ENCODE data around the gene LRRK1.

The LRRK1 gene

GRCh38 chr15:101045835-101046691 lies 126.9 kb downstream of the LRRK1 start:
- peak; percentile 12 for DNase-seq

DNA sequence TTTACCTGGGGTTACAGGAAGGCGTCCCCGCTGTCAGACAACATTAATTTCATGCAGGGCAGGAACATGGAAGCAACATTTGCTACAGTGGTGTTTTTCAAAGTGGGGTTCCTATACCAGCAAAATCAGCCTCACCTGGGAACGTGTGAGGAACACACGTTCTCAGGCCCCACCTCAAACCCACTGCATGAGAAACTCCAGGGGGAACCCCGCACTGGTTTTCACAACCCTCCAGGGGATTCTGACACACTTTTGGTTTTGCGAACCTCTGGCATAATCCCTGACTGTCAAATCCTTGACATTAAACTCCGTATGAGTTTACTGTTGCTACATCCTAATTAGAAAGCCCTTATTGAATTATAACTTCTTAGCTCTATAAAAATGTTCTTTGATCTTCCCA lies 127.7 kb downstream of the LRRK1 start:
- DNase-seq = no peak

- peak; percentile 2 for DNase-seq
These were observed 128.2 kb downstream of the LRRK1 start for GRCh38 chr15:101047301-101047781.

GRCh38 chr15:101048176-101048575 lies 129.0 kb downstream of the LRRK1 start:
- no peak for DNase-seq

DNA sequence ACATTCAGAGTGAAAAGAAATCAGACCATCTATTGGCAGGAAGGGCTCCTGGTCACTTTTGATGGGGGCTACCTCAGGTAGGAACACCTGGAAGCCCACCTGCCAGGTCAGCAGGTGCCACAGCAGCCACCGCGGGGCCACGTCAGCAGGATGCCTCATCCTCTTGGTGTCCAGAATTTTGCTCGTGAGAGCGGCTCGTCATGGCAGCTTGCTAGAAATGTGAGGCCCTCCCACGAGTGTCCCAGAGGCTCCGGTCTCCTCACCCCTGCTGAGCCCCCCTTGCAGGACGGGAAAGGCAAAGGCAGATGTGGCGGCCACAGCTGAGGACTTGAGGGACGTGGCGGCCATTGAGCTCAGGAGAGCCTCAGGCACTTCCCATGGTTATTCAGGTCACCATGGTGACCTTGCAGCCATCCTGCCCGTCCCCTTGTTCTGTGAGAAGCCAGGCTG lies 129.4 kb downstream of the LRRK1 start:
- DNase-seq = peak; percentile 6

DNA sequence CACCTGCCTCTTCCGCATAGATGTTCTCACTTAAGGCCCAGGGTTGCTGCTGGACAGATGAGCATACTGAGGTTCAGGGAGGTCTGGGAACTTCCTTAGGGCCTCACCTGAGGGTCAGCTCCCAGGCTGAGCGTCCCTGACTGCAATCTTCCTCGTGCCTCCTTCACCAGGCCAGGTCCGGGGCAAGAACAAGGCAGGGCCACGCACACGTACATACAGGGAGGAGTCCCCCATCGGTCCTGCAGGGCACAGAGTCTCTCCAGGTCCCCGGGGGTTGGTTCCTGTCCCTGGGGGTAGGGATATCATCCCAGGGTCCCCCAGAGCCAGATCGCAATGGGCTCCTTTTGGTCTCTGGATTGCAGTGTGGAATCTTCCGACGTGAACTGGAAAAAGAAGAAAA lies 130.1 kb downstream of the LRRK1 start:
- no peak for DNase-seq

DNA sequence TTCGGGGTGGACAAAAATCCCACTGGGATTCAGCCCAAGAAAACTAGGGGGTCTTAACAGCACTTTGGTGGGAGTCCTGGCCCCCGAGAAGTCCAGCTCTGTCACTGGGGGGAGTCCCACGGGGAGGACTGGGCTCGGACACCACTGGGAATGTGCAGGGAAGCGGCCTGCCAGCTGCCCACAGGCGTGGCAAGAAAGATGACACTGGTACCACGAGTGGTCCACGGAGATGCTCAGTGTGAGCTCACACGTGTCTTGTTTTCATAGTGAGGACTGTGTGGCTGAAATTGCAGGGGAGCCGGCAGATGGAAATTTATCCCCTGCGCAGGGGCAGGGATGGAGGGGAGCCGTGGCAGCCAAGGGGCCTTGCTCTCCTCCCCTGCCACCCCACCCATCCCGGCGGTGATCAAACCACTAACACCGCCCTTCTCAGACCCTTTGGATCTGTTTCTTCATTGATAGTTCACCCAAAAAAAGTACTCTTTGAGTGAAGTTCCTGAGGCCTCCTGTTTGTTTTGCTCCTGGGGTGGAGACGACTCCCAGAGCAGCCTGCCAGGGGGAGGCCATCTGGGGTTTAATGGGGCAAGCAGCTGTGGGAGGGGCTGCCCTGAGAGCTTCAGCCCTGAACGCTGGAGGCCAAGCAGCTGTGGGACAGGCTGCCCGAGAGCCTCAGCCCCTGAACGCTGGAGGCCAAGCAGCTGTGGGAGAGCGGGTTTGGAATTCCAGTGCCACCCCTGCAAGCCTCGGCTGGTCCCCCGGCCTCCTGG lies 130.9 kb downstream of the LRRK1 start:
- no peak for DNase-seq

GRCh38 chr15:101050623-101051290 lies 131.6 kb downstream of the LRRK1 start:
- no peak for DNase-seq

GRCh38 chr15:101051291-101052030 lies 132.3 kb downstream of the LRRK1 start:
- DNase-seq = no peak

DNA sequence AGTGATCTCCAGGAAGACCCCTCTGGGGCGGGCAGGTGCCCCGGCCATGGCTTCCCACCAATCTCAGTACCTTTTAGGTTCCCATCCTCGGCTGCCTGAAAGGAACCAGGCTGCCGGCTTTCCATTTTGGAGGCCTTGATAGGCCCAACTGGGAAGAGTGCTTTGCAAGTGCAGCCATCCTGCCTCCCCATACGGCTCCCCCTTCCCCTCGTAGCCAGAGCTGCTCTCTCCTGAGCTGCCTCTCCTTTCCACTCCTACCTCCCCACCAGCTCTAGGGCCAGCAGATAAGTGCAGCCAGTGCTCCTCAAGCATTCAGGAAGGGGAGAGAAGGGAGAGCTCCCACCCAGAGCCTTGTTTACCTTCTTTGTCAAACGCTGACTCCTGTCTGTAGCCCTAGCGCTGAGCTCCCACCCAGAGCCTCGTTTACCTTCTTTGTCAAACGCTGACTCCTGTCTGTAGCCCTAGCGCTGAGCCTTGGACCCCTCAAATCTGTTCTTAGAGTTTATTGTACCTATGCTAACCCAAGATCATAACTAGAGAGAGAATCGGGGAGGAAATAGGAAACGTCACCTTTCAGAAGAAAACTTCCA lies 133.0 kb downstream of the LRRK1 start:
- DNase-seq = no peak

GRCh38 chr15:101052681-101053121 lies 133.5 kb downstream of the LRRK1 start:
- no peak for DNase-seq

- no peak for DNase-seq
These were observed 134.1 kb downstream of the LRRK1 start for GRCh38 chr15:101053261-101053660.

- no peak for DNase-seq
These were observed 135.0 kb downstream of the LRRK1 start for GRCh38 chr15:101054116-101054515.

GRCh38 chr15:101054991-101055390 lies 135.8 kb downstream of the LRRK1 start:
- no peak for DNase-seq

DNA sequence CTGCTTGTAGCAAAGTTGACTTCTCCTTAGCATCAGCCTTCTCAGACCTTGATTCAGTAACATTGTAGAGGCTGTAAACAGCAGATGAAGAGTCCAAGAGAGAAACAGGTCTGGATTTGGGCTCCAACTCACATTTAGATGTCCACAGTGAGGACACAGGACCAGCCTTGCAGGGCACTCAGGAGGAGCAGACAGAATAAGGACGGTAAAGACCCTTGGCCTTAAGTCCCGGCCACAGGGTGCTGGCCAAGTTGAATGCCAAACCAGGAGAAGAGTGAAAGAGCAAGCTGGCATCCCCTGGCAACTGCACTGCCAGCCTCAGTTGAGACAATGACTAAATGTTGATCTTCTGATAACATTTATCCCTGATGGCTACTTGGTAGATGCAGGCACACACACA lies 136.3 kb downstream of the LRRK1 start:
- DNase-seq = no peak

GRCh38 chr15:101056366-101057334 lies 137.5 kb downstream of the LRRK1 start:
- DNase-seq = no peak

DNA sequence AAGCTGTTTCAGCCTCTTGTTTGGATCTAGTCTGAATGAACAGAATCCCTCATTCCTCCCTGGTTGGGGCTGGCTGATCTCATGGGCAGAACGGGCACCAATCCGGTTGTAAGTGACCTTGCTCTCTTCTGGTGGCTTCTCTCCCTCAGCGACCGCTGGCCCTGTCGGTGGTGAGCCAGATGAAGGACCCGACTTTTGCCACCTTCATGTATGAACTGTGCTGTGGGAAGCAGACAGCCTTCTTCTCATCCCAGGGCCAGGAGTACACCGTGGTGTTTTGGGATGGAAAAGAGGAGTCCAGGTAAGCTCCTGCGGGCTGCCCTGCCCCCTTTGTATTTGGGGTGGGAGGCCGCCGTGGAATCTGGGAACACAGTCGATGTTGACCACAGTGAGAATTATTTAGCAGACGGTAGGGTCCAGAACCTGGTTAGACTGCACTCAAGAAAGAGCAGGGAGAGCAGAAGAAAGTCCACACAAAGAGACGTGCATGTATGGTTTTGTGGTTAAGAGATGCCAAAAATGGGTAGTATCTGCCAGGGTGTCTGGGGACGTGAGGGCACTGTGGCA lies 138.8 kb downstream of the LRRK1 start:
- no peak for DNase-seq

- no peak for DNase-seq
These were observed 139.6 kb downstream of the LRRK1 start for GRCh38 chr15:101058735-101059134.

- no peak for DNase-seq
These were observed 140.5 kb downstream of the LRRK1 start for GRCh38 chr15:101059381-101060341.
